K562 treated with DMSO at 1 percent for 24 hours (cell line): ENCODE results near the gene DNMBP. TPM values are rescaled to one million over a fixed set of nuclear protein-coding genes. Genes with fewer than 3 reads are reported as not detected.

Experiments used
- total RNA-seq: library from RNA; unstranded; fragments of 300-600 nt; gene quantifications from 2 replicates; pipeline ENCODE4 v1.2.3, GENCODE V29; 2022; ENCODE audit warnings: low read depth; ENCODE audit not compliant: insufficient read depth

DNMBP gene, protein sequence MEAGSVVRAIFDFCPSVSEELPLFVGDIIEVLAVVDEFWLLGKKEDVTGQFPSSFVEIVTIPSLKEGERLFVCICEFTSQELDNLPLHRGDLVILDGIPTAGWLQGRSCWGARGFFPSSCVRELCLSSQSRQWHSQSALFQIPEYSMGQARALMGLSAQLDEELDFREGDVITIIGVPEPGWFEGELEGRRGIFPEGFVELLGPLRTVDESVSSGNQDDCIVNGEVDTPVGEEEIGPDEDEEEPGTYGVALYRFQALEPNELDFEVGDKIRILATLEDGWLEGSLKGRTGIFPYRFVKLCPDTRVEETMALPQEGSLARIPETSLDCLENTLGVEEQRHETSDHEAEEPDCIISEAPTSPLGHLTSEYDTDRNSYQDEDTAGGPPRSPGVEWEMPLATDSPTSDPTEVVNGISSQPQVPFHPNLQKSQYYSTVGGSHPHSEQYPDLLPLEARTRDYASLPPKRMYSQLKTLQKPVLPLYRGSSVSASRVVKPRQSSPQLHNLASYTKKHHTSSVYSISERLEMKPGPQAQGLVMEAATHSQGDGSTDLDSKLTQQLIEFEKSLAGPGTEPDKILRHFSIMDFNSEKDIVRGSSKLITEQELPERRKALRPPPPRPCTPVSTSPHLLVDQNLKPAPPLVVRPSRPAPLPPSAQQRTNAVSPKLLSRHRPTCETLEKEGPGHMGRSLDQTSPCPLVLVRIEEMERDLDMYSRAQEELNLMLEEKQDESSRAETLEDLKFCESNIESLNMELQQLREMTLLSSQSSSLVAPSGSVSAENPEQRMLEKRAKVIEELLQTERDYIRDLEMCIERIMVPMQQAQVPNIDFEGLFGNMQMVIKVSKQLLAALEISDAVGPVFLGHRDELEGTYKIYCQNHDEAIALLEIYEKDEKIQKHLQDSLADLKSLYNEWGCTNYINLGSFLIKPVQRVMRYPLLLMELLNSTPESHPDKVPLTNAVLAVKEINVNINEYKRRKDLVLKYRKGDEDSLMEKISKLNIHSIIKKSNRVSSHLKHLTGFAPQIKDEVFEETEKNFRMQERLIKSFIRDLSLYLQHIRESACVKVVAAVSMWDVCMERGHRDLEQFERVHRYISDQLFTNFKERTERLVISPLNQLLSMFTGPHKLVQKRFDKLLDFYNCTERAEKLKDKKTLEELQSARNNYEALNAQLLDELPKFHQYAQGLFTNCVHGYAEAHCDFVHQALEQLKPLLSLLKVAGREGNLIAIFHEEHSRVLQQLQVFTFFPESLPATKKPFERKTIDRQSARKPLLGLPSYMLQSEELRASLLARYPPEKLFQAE (N-terminal part only)
- 7.5 and 7.9 TPM in 2 replicates for total RNA-seq

DNA sequence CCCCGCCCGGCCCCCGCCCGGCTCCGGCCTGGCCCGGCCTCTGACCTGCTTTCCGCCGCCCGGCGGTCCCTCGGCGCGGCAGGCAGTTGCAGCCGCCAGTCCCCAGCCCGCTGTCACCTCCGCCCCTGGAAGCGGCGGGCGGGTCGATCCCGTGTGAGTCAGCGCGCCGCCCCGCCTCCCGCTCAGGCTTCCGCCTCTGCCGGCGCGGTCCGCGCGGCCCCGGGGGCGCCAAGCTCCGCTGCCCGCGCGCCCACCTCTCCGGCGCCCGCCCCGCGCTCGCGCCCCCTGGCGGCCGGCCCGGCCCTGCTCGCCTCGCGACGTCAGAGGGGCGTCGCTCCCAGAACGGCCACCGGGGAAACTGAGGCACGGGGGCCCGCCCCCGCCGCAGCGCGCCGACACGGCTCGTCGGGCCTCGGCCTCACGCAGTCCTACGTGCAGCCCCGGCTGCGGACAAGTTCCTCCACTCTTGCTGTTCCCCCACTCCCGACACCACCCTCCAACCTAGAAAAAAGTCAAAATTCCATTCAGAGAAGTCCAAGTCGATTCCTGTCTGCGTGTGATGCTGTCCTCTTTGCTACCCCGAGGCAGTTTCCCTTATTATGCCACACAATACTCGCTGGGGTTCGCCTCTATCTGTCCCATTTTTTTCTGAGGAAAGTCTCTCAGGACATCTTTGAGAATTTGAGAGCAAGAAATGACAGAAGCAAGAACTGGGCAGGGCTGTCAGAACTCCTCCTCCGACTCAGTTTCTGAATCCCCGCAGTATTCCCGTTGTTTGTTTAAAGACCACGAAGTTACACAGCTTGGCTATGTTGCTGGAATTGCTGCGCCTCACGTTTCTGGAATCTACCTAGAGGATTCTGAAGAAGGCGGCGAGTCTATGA is at the start of gene DNMBP:
Gene DNMBP (minus strand): TSS at position 155 of the 884 bp plus-strand sequence. CDS start 37,823 bp downstream, outside the sequence.

Other genes with a start within 250 kb of the DNMBP start
- gene ABCC2, start 227.3 kb downstream of the DNMBP start, total RNA-seq, result 0.35 and 0.51 TPM in 2 replicates
- gene CPN1, start 71.9 kb upstream of the DNMBP start, total RNA-seq, result not detected in 2 replicates
- gene ERLIN1, start 176.1 kb upstream of the DNMBP start, total RNA-seq, result 12.9 and 13.1 TPM in 2 replicates
- gene CHUK, start 219.6 kb upstream of the DNMBP start, total RNA-seq, result 8.3 and 11.1 TPM in 2 replicates